ENCODE data around the gene TSC22D2.

Gene TSC22D2

DNA sequence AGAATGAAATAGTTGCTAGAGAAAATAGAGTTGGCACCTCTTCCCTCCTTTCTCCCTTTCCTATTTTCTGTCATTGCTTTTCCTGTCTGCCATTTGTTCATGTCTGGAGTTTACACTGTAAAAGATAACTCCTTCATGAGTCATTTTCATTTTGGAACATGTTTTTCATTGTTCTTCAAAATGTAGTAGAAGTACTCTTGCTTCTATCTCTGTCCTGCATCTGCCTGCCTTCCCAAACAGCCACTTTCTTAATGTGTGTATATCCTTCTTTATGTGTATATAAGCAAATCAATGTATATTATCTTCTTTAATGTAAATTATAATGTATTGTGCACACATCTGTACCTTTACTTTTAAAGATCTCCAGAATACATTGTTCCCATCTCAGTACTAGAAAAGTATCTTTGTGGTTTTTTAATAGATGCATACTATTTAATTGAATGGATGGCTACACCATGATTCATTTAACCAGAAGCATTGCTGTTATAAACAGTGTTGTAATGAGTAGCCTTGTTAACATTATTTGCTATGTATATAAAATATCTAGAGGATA is 41.1 kb downstream of the TSC22D2 start:
- no peaks in the 10 kb centered on the region for H3K9me2 ChIP-seq (replicated peaks; ENCODE audit: insufficient read depth, low read length)
- H3K4me3 ChIP-seq (ENCODE audit: low read length): no peak overlapping the region
- H3K27ac ChIP-seq (ENCODE audit: low read length): no peak overlapping the region
- DNase-seq: no peak
- H3K4me1 ChIP-seq (ENCODE audit: low read length): no peaks in the 10 kb centered on the region
- no peaks in the 10 kb centered on the region for H3K36me3 ChIP-seq (replicated peaks; ENCODE audit: insufficient read depth, low read length)
- no peaks in the 10 kb centered on the region for H3K27me3 ChIP-seq (replicated peaks; ENCODE audit: insufficient read depth, low read length)
- no peak overlapping the region for H3K9ac ChIP-seq (ENCODE audit: low read length)
- no peaks in the 10 kb centered on the region for H3K9me3 ChIP-seq (replicated peaks; ENCODE audit: insufficient read depth, low read length)
- TF ChIP-seq, protein P1, sequence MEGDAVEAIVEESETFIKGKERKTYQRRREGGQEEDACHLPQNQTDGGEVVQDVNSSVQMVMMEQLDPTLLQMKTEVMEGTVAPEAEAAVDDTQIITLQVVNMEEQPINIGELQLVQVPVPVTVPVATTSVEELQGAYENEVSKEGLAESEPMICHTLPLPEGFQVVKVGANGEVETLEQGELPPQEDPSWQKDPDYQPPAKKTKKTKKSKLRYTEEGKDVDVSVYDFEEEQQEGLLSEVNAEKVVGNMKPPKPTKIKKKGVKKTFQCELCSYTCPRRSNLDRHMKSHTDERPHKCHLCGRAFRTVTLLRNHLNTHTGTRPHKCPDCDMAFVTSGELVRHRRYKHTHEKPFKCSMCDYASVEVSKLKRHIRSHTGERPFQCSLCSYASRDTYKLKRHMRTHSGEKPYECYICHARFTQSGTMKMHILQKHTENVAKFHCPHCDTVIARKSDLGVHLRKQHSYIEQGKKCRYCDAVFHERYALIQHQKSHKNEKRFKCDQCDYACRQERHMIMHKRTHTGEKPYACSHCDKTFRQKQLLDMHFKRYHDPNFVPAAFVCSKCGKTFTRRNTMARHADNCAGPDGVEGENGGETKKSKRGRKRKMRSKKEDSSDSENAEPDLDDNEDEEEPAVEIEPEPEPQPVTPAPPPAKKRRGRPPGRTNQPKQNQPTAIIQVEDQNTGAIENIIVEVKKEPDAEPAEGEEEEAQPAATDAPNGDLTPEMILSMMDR (IDR thresholded peaks at IDR 0.05; ENCODE audit: low read length): no peak
- no peak for TF ChIP-seq EZH2phosphoT487 (IDR thresholded peaks at IDR 0.05; ENCODE audit: low read length)
- H3K79me2 ChIP-seq (ENCODE audit: low read length): peaks cover 57% of the 10 kb centered on the region
- no peak overlapping the region for H3K4me2 ChIP-seq (ENCODE audit: low read depth, low read length)
- H3F3A ChIP-seq (ENCODE audit: insufficient read depth, low read length): no peaks in the 10 kb centered on the region
- no peaks in the 10 kb centered on the region for H4K20me1 ChIP-seq (ENCODE audit: insufficient read depth, low read length)
- no peak overlapping the region for H2AFZ ChIP-seq (ENCODE audit: low read length)

DNA sequence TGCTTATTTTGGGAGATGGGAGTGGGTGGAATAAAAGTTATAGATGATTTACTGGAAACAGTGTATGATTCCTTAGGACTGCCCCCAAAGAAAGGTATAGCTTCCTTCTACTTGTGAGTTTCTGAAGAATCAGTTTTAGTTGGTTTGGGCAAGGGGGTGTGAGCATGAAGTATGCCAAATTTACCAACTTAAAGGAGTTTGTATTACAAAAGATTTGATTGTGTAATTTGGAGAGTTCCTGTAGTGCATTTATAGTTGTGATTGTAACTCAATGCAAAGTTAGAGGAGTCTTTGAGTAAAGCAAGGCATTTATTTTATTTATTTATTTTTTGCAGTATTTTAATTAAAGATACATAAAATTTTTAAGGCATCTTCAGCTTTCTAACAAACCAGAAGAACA is 42.8 kb downstream of the TSC22D2 start:
- Histone ChIP-seq H3K9ac (ENCODE audit: low read length) (no peak overlapping the region), H3K36me3 (replicated peaks; ENCODE audit: insufficient read depth, low read length) (no peaks in the 10 kb centered on the region), H4K20me1 (ENCODE audit: insufficient read depth, low read length) (no peaks in the 10 kb centered on the region), H3K4me2 (ENCODE audit: low read depth, low read length) (no peak overlapping the region), H3K27ac (ENCODE audit: low read length) (no peak overlapping the region), H3F3A (ENCODE audit: insufficient read depth, low read length) (no peaks in the 10 kb centered on the region), H3K9me3 (replicated peaks; ENCODE audit: insufficient read depth, low read length) (no peaks in the 10 kb centered on the region), H3K9me2 (replicated peaks; ENCODE audit: insufficient read depth, low read length) (no peaks in the 10 kb centered on the region), H2AFZ (ENCODE audit: low read length) (no peak overlapping the region), H3K27me3 (replicated peaks; ENCODE audit: insufficient read depth, low read length) (no peaks in the 10 kb centered on the region), H3K4me3 (ENCODE audit: low read length) (no peak overlapping the region), H3K4me1 (ENCODE audit: low read length) (no peaks in the 10 kb centered on the region), H3K79me2 (ENCODE audit: low read length) (peaks cover 51% of the 10 kb centered on the region)
- no peak for DNase-seq
- TF ChIP-seq EZH2 (optimal IDR thresholded peaks at IDR 0.05; ENCODE audit: low read depth, low read length) (no peak), EZH2phosphoT487 (IDR thresholded peaks at IDR 0.05; ENCODE audit: low read length) (no peak)
- TF ChIP-seq, protein P1 (IDR thresholded peaks at IDR 0.05; ENCODE audit: low read length): no peak

DNA sequence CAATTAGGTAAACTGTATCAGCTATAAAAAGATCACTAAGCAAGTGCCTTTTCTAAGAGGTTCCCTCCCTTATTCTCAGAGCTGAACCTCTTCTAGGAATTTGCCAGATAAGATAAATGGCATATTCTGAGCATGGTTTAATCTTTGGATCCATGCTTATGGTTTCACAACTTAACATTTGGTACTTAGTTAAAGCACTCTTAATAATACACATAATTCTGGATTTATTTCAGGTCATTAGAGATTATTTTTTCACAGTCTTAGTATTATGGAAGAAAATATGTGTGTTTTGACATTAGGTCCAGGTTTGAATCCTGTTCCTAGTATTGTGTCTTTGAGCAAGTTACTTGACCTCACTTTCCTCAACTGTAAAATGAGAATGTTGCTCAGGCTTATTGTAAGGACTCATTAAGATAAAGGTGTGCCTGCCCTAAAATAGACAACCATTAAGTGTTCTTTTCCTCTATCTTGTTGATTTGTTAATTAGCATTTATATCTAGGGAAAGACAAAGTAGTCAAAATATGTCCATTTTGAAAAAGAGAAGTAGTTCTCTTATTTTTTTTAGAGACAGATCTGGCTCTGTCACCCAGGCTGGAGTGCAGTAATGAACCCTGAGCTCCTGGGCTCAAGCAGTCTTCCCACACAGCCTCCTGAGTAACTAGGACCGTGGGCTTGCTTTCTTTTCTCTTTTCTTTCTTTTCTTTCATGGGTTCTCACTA is 43.4 kb downstream of the TSC22D2 start:
- Histone ChIP-seq H3K27me3 (replicated peaks; ENCODE audit: insufficient read depth, low read length) (no peaks in the 10 kb centered on the region), H3K9me3 (replicated peaks; ENCODE audit: insufficient read depth, low read length) (no peaks in the 10 kb centered on the region), H3K27ac (ENCODE audit: low read length) (no peak overlapping the region), H3F3A (ENCODE audit: insufficient read depth, low read length) (no peaks in the 10 kb centered on the region), H3K4me1 (ENCODE audit: low read length) (no peaks in the 10 kb centered on the region), H3K9ac (ENCODE audit: low read length) (no peak overlapping the region), H4K20me1 (ENCODE audit: insufficient read depth, low read length) (no peaks in the 10 kb centered on the region), H3K79me2 (ENCODE audit: low read length) (peaks cover 51% of the 10 kb centered on the region), H3K9me2 (replicated peaks; ENCODE audit: insufficient read depth, low read length) (no peaks in the 10 kb centered on the region), H3K4me3 (ENCODE audit: low read length) (no peak overlapping the region), H3K36me3 (replicated peaks; ENCODE audit: insufficient read depth, low read length) (no peaks in the 10 kb centered on the region), H3K4me2 (ENCODE audit: low read depth, low read length) (no peak overlapping the region), H2AFZ (ENCODE audit: low read length) (no peak overlapping the region)
- TF ChIP-seq EZH2 (optimal IDR thresholded peaks at IDR 0.05; ENCODE audit: low read depth, low read length): no peak
- TF ChIP-seq, protein P1 (IDR thresholded peaks at IDR 0.05; ENCODE audit: low read length): no peak
- no peak for TF ChIP-seq EZH2phosphoT487 (IDR thresholded peaks at IDR 0.05; ENCODE audit: low read length)
- DNase-seq: no peak

All from MM.1S (cell line).